Measurements from ENCODE around the gene C20orf96.

The C20orf96 gene

DNA sequence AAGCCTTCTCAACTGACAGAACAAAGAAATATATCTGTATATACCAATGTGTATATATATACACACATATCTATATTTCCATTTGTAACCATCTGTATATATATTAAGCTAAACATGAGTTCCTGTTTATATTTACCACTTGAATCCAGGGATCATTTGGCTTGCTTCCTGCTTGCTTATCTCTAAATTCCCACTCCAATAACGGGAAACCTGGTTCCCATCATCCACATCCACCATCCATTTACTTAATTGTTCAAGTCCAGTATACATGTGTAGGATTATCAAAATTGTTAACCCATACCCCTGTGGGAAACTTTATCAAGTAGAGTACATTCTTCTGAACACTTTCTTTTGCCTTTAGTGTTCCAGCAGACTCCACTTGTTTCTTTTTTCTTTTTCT lies 22.3 kb upstream of the C20orf96 start:
- Histone ChIP-seq H3K9ac (no peak overlapping the region), H3K27ac (no peak overlapping the region), H3K4me2 (no peak overlapping the region), H2AFZ (ENCODE audit: low read depth) (no peak overlapping the region), H4K20me1 (ENCODE audit: insufficient read depth) (no peaks in the 10 kb centered on the region), H3K36me3 (ENCODE audit: insufficient read depth) (no peaks in the 10 kb centered on the region), H3K4me3 (IDR thresholded peaks at IDR 0.05; ENCODE audit: insufficient read depth, low read depth, low read length) (no peak overlapping the region), H3K4me1 (ENCODE audit: low read depth, poor library complexity, severe bottlenecking) (no peaks in the 10 kb centered on the region), H3K79me2 (ENCODE audit: insufficient read depth, low read depth) (no peaks in the 10 kb centered on the region), H3K27me3 (ENCODE audit: insufficient read depth, low read depth) (no peaks in the 10 kb centered on the region)
- TF ChIP-seq, protein P1, sequence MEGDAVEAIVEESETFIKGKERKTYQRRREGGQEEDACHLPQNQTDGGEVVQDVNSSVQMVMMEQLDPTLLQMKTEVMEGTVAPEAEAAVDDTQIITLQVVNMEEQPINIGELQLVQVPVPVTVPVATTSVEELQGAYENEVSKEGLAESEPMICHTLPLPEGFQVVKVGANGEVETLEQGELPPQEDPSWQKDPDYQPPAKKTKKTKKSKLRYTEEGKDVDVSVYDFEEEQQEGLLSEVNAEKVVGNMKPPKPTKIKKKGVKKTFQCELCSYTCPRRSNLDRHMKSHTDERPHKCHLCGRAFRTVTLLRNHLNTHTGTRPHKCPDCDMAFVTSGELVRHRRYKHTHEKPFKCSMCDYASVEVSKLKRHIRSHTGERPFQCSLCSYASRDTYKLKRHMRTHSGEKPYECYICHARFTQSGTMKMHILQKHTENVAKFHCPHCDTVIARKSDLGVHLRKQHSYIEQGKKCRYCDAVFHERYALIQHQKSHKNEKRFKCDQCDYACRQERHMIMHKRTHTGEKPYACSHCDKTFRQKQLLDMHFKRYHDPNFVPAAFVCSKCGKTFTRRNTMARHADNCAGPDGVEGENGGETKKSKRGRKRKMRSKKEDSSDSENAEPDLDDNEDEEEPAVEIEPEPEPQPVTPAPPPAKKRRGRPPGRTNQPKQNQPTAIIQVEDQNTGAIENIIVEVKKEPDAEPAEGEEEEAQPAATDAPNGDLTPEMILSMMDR (conservative IDR thresholded peaks at IDR 0.05; ENCODE audit: low read depth, low read length) = no peak

DNA sequence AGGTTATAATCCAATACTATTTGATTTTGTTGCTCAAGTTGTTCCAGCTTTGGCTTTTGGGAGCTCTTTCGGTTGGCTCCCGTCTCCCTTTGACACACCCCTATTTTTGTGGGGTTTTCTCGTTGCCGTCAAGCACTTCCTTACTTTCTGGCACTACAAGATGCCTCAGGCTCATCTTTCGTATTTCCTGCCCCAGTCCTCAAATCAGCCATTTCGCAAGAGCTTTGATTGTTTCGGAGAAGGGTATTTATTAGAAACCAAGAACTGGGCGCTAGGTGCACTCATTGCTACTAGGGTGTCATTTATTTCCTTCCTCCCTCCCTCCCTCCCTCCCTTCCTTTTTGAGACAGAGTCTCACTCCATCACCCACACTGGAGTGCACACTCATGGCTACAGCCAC lies 21.5 kb upstream of the C20orf96 start:
- Histone ChIP-seq H3K79me2 (ENCODE audit: insufficient read depth, low read depth) (no peaks in the 10 kb centered on the region), H4K20me1 (ENCODE audit: insufficient read depth) (no peaks in the 10 kb centered on the region), H2AFZ (ENCODE audit: low read depth) (no peak overlapping the region), H3K4me1 (ENCODE audit: low read depth, poor library complexity, severe bottlenecking) (no peaks in the 10 kb centered on the region), H3K27me3 (ENCODE audit: insufficient read depth, low read depth) (no peaks in the 10 kb centered on the region), H3K9ac (no peak overlapping the region), H3K36me3 (ENCODE audit: insufficient read depth) (no peaks in the 10 kb centered on the region), H3K27ac (no peak overlapping the region), H3K4me2 (no peak overlapping the region), H3K4me3 (IDR thresholded peaks at IDR 0.05; ENCODE audit: insufficient read depth, low read depth, low read length) (no peak overlapping the region)
- TF ChIP-seq, protein P1 (conservative IDR thresholded peaks at IDR 0.05; ENCODE audit: low read depth, low read length) = no peak

DNA sequence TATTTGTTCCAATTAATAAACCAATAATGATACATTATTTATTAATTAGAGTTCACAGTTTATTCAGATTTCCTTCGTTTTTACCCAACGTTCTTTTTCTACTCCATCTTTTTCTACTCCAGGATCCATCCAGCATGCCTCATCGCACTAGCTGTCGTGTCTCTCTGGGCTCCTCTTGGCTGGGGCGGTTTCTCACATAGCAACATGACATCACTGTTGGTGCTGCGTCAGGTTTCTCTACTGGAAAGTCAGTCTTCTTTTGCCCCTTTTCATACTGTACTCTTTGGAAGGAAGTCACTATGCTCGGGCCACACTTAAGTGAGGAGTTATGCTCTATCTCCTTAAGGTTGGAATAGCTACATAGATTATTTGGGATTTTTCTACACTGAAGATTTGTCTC lies 21.1 kb upstream of the C20orf96 start:
- Histone ChIP-seq H3K4me3 (IDR thresholded peaks at IDR 0.05; ENCODE audit: insufficient read depth, low read depth, low read length) (no peak overlapping the region), H4K20me1 (ENCODE audit: insufficient read depth) (no peaks in the 10 kb centered on the region), H3K9ac (no peak overlapping the region), H3K4me1 (ENCODE audit: low read depth, poor library complexity, severe bottlenecking) (no peaks in the 10 kb centered on the region), H3K36me3 (ENCODE audit: insufficient read depth) (no peaks in the 10 kb centered on the region), H2AFZ (ENCODE audit: low read depth) (no peak overlapping the region), H3K79me2 (ENCODE audit: insufficient read depth, low read depth) (no peaks in the 10 kb centered on the region), H3K27ac (no peak overlapping the region), H3K27me3 (ENCODE audit: insufficient read depth, low read depth) (no peaks in the 10 kb centered on the region), H3K4me2 (no peak overlapping the region)
- TF ChIP-seq, protein P1 (conservative IDR thresholded peaks at IDR 0.05; ENCODE audit: low read depth, low read length) = no peak

DNA sequence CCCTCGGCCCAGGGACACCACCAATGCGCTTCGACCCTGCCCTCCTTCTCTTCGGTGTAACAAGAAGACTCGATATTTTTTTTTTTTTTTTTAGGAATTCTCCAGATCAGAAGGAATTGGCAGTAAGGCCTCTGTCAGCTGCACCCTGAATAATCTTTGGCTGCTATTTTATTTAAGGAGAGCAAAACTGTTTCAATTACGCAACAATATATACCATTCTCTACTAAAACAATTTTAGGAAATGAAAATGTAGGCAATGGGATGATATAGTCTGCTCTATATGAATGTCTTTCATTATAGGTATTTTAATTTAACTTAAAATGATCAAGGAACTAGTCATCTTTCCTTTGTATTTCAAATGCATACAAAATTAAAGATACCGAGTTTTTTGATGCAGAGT lies 20.1 kb upstream of the C20orf96 start:
- Histone ChIP-seq H3K4me2 (no peak overlapping the region), H3K27ac (no peak overlapping the region), H2AFZ (ENCODE audit: low read depth) (no peak overlapping the region), H3K4me1 (ENCODE audit: low read depth, poor library complexity, severe bottlenecking) (no peaks in the 10 kb centered on the region), H3K79me2 (ENCODE audit: insufficient read depth, low read depth) (no peaks in the 10 kb centered on the region), H3K4me3 (IDR thresholded peaks at IDR 0.05; ENCODE audit: insufficient read depth, low read depth, low read length) (no peak overlapping the region), H3K27me3 (ENCODE audit: insufficient read depth, low read depth) (no peaks in the 10 kb centered on the region), H3K9ac (no peak overlapping the region), H4K20me1 (ENCODE audit: insufficient read depth) (no peaks in the 10 kb centered on the region), H3K36me3 (ENCODE audit: insufficient read depth) (no peaks in the 10 kb centered on the region)
- TF ChIP-seq, protein P1 (conservative IDR thresholded peaks at IDR 0.05; ENCODE audit: low read depth, low read length) = no peak
